Measurements from ENCODE around the gene CMTM4. TPM values are rescaled to one million over a fixed set of nuclear protein-coding genes. Genes with fewer than 3 reads are reported as not detected.

The CMTM4 gene
- total and polyA plus RNA-seq, 2 donors (not counting 1 experiment from before 2014, with no cell fraction given): 0.06 to 0.59 TPM

- ATAC-seq (ENCODE audit: low read depth) (no peak), DNase-seq (no peak)
- Histone ChIP-seq H3K9me3 (ENCODE audit: control extremely low read depth in 1 of 3, control insufficient read depth in 2 of 3, insufficient read depth in 1 of 3, low read length in 2 of 3) (peaks cover 0 to 6% (median 0%) of the 10 kb centered on the region in 3 donors), H3K4me2 (replicated peaks; ENCODE audit: low read depth, low read length, poor library complexity, severe bottlenecking) (peak overlapping the region; percentile 65), H2AFZ (ENCODE audit: insufficient read depth, low read depth, low read length, poor library complexity, severe bottlenecking) (peak overlapping the region; percentile 54), H3K4me3 (ENCODE audit: control extremely low read depth in 1 of 5, extremely low read depth in 1 of 5, insufficient read depth in 1 of 5, low read depth in 2 of 5, low read length in 4 of 5) (peak overlapping the region in 2 of 5 experiments; percentile 12 to 31), H4K20me1 (ENCODE audit: control insufficient read depth, insufficient read depth, low read length, poor library complexity, severe bottlenecking) (no peaks in the 10 kb centered on the region), H3K36me3 (replicated peaks in 1 of 2; ENCODE audit: control extremely low read depth in 1 of 2, control insufficient read depth in 1 of 2, extremely low read depth in 1 of 2, insufficient read depth in 2 of 2, low read length in 1 of 2) (no peaks in the 10 kb centered on the region), H3K9ac (ENCODE audit: low read length) (no peak overlapping the region), H3K27ac (ENCODE audit: low read length in 2 of 2) (no peak overlapping the region), H3K79me2 (ENCODE audit: control insufficient read depth, insufficient read depth, low read length) (no peaks in the 10 kb centered on the region), H3K27me3 (replicated peaks in 1 of 4; ENCODE audit: control extremely low read depth in 1 of 4, control insufficient read depth in 3 of 4, insufficient read depth in 4 of 4, low read length in 3 of 4) (peaks cover 0 to 20% (median 6%) of the 10 kb centered on the region in 4 experiments), H3K4me1 (ENCODE audit: control insufficient read depth in 2 of 2, insufficient read depth in 2 of 2, low read length in 2 of 2) (peaks cover 24 to 34% of the 10 kb centered on the region in 2 donors)
- H3K9me3 Mint-ChIP-seq (ENCODE audit: insufficient read depth): no peaks in the 10 kb centered on the region
- 36% methylated on average over 4 of the region's 7 CpGs for WGBS (ENCODE audit: insufficient coverage)
- intact Hi-C loops (cut with micrococcal nuclease): loop anchor here (2.0 kb wide), 1 partner anchor 17 kb away; the partner anchor contains the start of gene CMTM3
- TF ChIP-seq EZH2 (IDR thresholded peaks at IDR 0.05; ENCODE audit: borderline replicate concordance, insufficient read depth, low read depth, low read length, poor library complexity, severe bottlenecking): no peak
- TF ChIP-seq CTCF (IDR thresholded peaks at IDR 0.05): no peak
- ChIA-PET POLR2A (no interaction called here), CTCF (interaction anchor here (1.9 to 6.3 kb wide), 4 partner anchors 8 to 182 kb away, joined by 10 to 91 read pairs (median 44); partner anchors contain the start of gene CMTM2)
- H3K27ac Mint-ChIP-seq: no peak overlapping the region
- H3K4me1 Mint-ChIP-seq: peaks cover 30% of the 10 kb centered on the region
- peaks cover 12% of the 10 kb centered on the region for H3K27me3 Mint-ChIP-seq
- peak overlapping the region; percentile 21 for H3K4me3 Mint-ChIP-seq
These were observed 108.5 kb downstream of the CMTM4 start for GRCh38 chr16:66587881-66588600.

Measured in B cell (primary cell).